Stimulated activated CD8-positive, alpha-beta memory T cell treated with anti-CD3 and anti-CD28 coated beads, Interleukin-12 subunit alpha, Interleukin-12 subunit beta, amount 100 ng/mL, for 4 hours (primary cell): ENCODE measurements around the gene CDKAL1.
"Not testable (repeated sequence)": the region's sequence is repeated elsewhere in the genome, so short reads cannot be mapped to it uniquely, and the experiment has no call there.

Experiments
- DNase-seq: peaks from one replicate; pipeline ENCODE4 v3.0.0-alpha.2; 2020; ENCODE audit warnings: low read depth

The CDKAL1 gene

DNA sequence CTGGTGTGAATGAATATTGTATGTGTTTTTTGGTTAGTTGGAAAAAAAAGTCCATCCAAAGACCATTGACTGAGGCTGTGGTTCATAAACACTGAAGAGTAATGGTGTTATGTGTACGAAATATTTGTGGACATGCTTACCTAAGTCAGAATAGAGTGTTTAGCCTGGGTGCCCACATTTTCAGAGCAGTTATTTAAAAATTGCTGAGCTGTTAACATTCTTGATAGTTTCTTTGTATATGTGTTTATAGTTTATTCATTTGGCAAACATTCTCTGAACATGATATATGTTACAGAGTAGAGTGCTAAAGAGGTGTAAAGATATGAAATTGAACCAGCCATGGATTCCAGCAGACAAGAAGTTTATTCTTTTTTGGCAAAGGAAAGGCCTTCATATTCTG lies 20.6 kb downstream of the CDKAL1 start:
- no peak for DNase-seq

DNA sequence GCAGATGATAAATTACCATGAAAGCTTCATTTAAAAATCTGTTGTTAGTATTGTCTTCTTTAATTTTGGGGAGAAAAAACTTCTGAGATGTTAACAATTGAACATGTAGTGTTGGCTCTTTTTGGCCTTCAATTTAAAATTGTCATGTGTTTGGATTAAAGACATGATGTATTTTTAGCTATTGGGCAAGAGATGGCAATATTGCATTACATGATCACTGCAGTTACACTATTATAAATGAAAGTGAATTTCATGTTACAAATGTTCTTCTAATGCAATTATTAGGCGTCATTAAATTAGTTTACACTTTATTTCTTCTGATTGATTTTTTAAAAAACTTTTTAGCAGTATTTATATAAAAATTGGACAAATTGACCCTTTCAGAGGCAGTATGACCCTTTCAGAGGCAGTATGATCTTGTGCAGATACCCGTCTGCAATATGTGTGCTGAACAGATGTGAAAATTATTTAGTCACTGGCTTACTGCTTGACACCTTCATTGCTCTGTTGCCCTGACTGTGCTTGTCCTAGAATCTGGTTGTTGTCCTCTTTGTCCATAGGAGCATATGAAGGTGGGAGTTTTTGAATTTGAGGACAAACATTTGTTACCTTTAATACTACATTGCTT lies 25.8 kb downstream of the CDKAL1 start:
- no peak for DNase-seq

DNA sequence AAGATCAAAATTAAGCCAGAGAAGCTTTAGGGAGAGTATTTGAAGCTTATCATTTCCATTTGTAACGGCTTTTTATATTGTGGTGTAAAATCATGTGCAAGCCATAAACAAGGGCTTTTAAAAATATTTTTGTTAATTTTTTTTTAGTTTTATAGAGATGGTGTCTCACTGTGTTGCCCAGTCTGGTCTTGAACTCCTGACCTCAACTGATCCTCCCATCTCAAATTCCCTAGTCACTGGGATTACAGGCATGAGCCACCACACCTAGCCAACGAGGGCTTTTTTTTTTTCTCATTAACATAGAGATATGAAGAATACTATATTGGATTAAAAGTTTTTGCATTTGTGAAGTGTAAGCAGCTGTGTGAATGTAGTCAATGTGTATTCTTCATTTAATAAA lies 29.1 kb downstream of the CDKAL1 start:
- DNase-seq: no peak

DNA sequence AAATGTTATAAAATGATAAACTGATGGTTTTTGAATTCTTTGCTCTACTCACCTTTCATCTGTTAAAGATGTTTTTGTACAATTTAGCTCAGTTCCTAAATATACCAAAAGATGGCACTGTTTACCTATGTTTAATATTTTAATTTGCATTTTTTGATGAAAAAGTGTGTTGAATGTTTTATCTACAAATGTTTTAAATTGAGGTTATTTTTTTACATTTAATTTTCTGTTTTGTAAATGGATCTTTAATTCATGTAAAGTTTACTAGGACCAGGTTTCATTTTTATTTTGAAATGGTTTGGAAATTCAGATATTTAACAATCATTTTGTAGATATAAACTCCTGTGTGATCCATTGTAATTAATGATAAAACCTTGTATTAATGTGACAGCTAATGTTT lies 30.0 kb downstream of the CDKAL1 start:
- DNase-seq: no peak

DNA sequence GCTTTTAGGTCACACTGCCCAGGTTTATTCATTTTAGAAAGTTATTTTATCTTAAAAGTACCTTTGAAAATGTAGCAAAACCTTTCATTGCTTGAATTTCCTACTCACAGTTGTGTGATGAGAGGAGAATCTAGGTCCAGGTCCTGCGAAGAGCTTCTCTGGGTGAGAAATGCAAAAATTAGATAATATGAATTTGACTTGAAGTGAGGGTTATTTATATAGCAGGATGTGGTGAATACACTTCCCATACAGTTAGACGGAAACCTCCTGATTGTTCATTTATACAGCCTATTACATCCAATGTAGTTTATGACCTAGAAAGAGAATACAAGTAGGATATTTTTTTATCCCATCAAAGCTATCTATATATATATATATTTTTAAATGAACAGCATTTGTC lies 30.5 kb downstream of the CDKAL1 start:
- no peak for DNase-seq

DNA sequence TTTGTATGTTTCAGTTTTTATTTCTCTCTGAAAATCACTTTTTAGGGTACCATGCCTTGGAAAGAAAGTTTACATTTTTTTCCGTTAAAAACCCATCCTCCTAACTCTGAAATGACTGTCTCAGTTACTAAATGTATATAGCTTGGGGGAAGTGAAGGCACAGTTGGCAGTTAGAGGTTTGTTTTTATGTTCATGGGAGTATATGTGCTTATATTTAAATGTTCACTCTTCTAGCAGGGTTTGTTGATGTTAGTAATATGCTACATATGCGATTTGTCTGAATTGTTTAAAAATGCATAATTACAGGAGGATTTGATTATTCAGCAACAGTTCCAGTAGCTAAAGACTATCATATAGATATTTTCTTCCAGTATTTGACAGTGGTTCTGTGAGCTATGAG lies 31.1 kb downstream of the CDKAL1 start:
- no peak for DNase-seq

DNA sequence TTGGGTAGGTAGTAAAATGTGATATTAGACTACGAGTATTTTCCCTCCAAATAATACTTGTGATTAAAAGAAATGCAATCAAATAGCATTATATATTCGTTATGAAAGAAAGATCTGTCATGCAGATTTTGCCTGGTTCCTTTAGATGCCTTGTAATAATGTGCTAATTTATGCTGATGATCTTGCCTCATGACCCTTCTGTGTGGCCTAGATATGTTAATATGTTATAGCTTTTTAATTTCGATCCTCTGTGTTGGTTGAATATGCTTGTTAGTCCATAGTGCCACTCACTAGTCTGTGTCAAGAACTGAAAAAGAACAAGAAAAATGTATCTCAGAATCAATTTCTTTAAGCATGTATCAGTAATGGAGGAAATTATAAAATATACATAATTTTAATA lies 31.9 kb downstream of the CDKAL1 start:
- no peak for DNase-seq

DNA sequence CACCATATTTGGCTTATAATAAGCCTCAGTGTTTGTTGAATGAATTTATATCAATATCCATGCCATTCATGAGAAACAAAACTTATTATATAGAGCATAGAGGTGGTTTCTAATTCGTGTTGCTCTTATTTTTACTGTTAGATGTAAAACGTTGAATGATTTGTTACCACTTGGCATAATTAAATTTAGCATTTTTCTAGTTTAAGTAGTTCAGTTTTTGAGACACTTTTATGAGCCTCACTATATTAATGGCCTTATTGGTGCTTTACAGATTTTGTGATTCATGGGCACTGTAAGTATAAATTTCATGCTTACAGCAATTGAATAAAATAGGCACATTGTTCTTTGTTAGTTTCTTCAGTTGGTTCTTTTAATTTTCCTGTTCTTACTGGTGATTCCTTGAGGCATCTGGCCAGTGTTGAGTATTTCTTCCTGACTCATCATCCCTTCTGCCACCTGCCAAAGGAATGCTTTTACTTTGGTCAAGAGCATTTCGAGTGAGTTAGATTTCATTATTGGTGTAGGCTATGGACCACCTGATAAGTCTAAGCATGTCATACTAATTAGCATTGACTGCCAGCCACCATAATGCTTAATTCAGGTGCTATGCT lies 34.8 kb downstream of the CDKAL1 start:
- no peak for DNase-seq

DNA sequence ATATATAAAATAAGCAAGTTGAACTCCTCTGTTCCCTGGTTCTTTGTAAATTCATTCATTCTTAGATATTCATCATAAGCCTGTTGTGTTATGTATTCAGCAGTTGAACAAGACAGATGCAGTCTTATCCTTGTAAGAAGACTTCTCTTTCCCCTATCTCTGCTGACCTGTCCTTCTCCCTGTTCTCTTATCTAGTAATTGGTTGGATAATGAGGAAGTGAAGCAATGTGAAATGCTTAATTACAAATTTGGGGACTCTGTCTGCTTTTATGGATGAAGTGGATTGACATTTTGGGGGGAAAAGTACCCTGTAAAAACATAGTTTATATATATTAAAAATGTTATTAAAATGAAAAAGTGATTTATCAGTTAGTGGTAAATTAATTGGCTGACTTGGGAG lies 37.0 kb downstream of the CDKAL1 start:
- no peak for DNase-seq

DNA sequence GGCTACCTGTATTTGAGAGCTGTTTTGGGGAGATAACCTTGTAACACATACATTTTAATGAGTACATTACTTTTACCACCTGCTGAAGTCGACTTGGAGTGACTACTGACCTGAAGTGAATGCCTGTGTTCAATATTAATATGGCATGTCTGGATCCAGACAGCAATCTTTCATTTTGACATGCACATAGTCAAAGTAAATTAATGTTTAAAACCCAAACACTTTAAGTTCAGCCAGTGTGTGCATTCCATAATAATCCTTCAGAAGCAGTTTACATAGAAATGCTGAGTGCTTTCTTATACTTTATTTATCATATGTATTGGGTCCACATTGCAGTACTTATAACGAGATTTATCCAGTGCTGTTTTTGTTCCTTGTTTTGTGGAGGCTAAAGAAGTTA lies 38.0 kb downstream of the CDKAL1 start:
- no peak for DNase-seq

DNA sequence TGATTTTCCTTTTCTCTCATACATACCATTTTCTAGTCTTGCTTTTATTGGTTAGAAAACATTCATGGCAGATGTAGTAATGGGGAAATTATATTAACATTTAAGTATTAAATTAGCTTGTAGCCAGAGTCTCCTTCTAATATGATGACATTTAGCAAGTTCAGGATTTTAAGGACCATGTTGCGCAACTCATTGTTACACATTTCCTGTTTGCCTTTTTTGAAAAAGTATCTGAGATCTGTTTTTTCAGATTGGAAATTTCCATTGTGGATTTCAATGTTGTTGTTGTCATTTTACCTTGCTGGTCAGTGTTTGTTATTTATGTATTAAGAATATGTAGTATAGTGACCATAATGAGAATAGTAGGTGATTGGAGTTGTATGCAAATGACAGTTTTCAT lies 38.7 kb downstream of the CDKAL1 start:
- DNase-seq: no peak

DNA sequence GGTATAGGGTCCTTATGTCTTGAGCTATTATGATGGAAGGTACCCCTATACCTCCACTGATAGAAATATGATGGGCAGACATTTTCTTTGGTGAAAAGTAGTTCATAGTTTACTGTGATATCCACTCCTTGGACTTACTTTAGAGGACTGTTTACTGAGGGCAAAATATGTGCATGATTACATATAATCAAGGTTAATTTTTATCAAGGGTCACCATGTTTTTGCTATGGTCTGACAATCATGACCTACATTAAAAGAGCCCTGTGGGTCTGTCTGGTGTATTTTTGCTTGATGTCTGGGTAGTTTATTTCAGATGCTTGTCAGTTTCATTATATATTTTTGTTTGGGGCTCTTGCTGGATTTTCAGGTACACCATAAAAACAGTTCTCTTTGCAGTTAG lies 40.1 kb downstream of the CDKAL1 start:
- no peak for DNase-seq

DNA sequence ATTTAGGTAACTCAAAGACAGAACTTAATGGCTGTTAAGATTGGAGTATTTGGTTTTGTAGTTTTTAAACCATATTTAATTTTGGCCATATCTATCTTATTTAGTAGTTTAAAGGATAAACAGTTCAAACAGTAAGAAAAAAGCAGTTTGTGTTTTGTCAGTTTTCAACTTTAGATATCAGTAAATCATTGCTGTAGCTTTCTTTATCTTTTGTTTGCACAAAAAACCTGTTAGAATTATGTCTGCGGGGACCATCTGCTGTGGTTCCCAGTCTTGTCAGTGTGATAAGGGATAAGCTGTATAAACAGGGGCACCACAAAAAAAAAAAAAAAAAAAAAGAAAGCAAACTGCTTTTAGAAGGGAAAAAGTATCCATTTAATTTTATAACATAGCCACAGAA lies 40.9 kb downstream of the CDKAL1 start:
- no peak for DNase-seq

DNA sequence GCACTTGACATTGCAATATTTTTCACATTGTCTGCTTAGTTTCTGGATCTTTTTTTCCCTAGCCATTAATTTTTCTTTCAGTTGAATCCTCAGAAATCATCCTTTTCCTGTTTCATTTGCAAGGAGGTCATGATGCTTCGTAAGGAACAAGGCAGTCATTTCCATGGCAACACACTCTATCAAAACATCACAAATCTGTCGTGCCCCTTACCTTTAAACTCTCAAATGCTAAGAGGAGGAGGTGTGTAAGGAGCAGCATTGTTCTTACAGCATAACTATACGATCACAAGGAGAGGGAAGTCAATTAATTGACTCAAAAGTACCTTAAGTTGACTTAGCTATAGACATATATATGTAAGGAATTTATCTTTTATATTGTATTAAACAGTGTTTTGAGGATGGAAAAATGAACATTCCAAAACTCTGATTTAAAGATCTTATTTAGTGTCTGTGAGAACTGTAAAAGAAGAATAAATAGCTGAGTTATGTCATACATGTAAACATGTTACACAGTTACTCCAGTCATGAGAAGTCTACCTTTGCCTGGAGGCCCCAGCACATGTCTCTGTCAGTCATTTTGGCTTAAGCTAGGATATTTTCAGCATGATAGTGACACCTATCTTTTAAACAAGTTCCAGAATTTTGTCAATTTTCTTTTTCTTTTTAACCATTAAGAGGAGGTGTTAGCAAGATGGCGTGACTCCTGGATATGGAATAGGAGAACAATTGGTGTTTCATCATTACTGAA lies 41.6 kb downstream of the CDKAL1 start:
- DNase-seq: no peak

DNA sequence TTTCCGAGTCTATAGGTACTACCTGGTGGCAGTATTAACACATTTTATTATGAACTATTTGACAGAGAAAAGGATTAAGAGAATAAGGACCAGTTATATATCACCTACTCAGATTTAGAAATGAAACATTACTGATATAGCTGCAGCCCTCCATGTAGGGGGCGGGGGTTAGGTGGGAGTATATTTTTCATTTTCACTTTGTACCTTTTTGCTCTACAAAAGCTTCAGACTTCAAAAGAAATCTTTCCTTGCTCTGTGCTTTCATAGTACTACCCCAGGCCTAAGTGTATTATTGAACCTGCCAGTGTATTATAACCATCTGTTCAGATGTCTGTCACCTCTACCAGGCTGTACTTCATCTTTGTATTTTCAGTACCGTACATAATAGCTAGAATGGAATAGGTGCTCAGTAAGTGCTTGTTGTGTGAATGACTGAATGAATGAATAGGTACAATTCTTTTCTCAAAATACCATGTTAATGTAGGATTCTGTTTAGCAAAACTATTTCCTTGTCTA lies 43.0 kb downstream of the CDKAL1 start:
- DNase-seq: no peak

DNA sequence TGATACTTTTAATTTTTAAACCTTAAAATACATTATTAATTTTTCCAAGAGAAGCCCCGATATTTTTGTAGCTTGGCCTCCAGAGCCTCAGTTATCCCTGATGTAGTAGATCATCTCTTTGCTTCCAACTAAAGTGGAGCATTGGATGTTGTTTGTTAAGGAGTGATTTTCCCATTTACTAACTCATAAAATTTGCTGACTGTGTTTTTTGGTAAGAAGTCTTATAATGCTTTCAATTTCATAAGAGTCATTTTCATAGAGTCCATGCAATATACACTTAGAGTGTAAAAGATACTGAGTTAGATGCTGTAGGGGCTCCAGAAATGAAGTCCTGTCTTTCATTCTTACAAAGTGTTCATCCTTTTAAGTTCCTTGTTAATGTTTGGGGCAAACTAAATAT lies 46.8 kb downstream of the CDKAL1 start:
- DNase-seq: no peak

DNA sequence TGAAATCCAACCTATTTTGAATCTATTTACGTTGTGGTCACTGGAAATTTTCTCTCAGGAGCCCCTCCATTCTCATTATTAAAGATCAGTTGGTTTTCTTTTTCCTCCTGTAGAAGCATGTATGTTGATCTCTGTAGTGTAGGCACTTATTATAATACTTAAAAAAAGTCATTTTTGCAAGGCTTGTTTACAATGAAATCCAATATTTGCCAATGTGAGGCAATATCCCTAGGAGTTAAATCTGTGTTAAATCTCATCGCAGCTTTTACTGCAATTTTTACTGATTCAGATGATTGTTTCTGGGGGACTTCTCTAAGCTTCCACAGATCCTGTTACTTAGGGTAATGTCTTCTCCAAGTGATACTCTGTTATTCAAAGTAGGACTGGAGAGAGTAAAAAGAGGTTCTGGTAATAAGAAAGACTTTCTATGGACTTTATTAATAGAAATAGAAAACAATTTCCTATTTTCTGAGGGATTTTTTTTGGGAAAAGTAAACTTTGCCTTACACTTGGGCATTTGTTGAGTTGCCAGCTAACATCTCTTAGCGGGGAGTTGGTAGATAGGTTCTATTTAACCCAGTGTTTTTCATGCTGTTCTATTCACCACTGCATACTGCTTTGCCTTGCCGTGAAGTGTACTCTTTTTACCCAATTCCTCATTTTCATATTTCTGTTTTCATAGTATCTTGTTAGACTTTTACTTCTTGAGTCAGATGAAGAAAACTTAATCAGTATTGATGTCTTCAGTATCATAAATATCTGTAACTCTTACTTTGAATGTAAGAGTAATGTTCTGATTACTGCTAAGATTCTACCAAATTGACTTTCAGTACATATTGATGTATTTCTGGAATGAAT lies 48.6 kb downstream of the CDKAL1 start:
- DNase-seq: no peak

DNA sequence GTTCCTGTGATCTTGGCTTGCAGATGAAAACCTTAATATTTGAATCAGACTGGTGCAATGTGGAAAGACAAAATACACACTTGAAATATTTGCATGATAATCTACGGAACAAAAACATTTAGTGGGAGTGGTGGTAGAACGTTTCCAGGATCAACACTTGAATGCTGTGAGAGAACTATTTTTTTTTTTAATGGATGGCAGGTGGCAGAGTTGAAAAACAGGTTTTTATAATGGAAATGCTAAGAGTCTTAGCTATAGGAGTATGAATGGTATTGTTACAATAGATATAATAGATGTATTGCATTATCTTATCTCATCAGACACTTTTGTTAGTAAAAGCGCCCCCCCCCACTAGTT lies 49.2 kb downstream of the CDKAL1 start:
- DNase-seq: no peak

DNA sequence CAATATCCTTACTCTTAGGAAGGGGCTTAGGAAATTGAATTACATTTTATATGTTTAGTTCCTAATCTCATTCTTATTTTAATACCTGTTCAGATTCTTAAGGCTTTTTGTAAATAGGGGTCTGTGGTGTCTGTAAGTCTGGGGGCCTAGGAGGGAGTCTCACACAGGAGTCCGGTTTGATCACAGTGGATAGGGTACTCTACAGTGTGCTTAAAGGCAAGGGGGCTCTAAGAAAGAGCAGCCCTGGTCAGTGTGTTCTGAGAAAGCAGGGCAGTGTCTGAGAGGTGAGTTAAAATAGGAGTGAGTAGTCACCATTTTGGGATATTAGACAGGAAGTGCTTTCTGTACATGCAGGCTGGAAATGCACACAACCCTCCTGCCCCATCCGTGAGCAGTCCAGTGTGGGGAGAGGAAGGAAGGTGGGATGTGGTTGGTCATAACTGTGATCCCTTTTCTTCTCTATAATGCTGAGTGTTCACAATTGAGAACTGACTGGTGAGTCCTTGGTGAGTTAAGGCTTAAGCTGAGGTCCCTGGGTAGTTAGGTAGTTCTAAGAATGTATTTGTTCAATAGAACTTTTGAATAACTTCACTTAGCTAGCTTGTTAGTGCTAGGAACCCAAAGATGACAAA lies 50.0 kb downstream of the CDKAL1 start:
- no peak for DNase-seq

DNA sequence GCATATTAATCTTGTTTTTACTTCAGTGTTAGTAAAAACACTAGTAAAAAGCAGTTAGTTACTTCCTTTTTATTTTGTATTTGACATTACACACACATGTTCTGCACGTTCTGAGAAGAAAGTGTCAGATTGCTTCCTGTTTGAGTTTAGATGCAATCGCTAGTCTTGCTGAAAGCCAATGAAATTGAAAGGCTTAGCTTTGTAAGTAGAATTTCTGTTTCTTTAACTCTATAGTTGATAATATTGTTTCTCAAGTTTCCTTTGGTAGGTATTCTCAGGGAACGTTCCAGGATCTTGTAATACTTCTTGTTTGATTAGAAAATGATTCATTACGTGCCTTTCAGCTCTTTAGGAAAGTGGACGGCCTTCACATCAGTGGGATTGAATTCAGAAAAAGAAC lies 55.0 kb downstream of the CDKAL1 start:
- DNase-seq: no peak

DNA sequence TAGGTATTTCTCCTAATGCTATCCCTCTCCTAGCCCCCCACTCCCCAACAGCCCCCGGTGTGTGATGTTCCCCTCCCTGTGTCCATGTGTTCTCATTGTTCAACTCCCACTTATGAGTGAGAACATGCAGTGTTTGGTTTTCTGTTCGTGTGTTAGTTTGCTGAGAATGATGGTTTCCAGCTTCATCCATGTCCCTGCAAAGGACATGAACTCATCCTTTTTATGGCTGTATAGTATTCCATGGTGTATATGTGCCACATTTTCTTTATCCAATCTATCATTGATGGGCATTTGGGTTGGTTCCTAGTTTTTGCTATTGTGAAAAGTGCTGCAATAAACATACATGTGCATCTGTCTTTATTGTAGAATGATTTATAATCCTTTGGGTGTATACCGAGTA lies 56.2 kb downstream of the CDKAL1 start:
- not testable (repeated sequence) for DNase-seq

DNA sequence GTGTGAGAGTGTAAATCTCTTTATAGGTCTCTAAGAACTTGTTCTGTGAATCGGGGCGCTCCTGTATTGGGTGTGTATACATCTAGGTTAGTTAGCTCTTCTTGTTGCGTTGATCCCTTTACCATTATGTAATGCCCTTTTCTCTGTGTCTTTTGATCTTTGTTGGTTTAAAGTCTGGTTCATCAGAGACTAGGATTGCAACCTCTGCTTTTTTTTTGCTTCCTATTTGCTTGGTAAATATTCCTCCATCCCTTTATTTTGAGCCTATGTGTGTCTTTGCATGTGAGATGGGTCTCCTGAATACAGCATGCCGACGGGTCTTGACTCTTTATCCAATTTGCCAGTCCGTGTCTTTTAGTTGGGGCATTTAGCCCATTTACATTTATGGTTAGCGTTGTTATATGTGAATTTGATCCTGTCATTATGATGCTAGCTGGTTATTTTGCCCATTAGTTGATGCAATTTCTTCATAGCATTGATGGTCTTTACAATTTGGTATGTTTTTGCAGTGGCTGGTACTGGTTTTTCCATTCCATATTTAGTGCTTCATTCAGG lies 60.1 kb downstream of the CDKAL1 start:
- DNase-seq: not testable (repeated sequence)
